IMR-90 (cell line): ENCODE measurements around the gene ANKRD30A. TPM values are rescaled to one million over a fixed set of nuclear protein-coding genes. Genes with fewer than 3 reads are reported as not detected.

Experiments
- ATAC-seq: fragments of 200-7000 bp; cut with Tn5 transposase; 2 replicates; pipeline ENCODE4 v1.9.1; 2020; ENCODE audit warnings: low read depth, mild to moderate bottlenecking, moderate library complexity
- BruUV-seq: library from RNA; stranded (reverse); fragments of 400-500 nt; replicated peaks from 2 replicates; lab custom pipeline; 2021; lab: Mats Ljungman, UMichigan
- CTCF ChIA-PET: fragments of 300-600 bp; formaldehyde crosslinking; extraction: SDS; loops from one replicate; lab custom pipeline; 2021; ENCODE audit warnings: antibody characterized with exemption; lab: Yijun Ruan, JAX
- POLR2A ChIA-PET: fragments of 300-600 bp; sonication (Branson Sonifier 250); formaldehyde crosslinking; loops from one replicate; lab custom pipeline; 2022; ENCODE audit warnings: antibody characterized with exemption; ENCODE audit not compliant: unreplicated experiment; lab: Charles Lee
- DNase-seq: peaks from one replicate; pipeline ENCODE4 v3.0.0; 2013
- H2AFZ ChIP-seq: replicated peaks from 2 replicates; pipeline ENCODE3; 2013; ENCODE audit warnings: low read length, mild to moderate bottlenecking; ENCODE audit not compliant: poor library complexity
- H2AK5ac ChIP-seq: 2 replicates; pipeline ENCODE4 v1.6.1; 2013; ENCODE audit warnings: low read depth, low read length, inconsistent platforms
- H2AK9ac ChIP-seq: replicated peaks from 2 replicates; pipeline ENCODE3; 2013; ENCODE audit warnings: mild to moderate bottlenecking, low read depth, low read length, moderate library complexity; ENCODE audit not compliant: poor library complexity
- H2BK120ac ChIP-seq: 2 replicates; pipeline ENCODE4 v1.6.1; 2013; ENCODE audit warnings: low read depth, low read length, inconsistent platforms
- H2BK15ac ChIP-seq: 3 replicates; pipeline ENCODE4 v1.6.1; 2013; ENCODE audit warnings: low read depth, low read length, inconsistent platforms
- H2BK20ac ChIP-seq: 2 replicates; pipeline ENCODE4 v1.6.1; 2013; ENCODE audit warnings: low read depth, mild to moderate bottlenecking, inconsistent platforms, low read length, moderate library complexity
- H2BK5ac ChIP-seq: 2 replicates; pipeline ENCODE4 v1.6.1; 2013; ENCODE audit warnings: mild to moderate bottlenecking, low read depth, low read length, inconsistent platforms; ENCODE audit not compliant: poor library complexity, severe bottlenecking
- H3K14ac ChIP-seq: replicated peaks from 2 replicates; pipeline ENCODE4 v1.6.1; 2013; ENCODE audit warnings: low read depth, low read length, inconsistent platforms
- H3K18ac ChIP-seq: 2 replicates; pipeline ENCODE4 v1.6.1; 2013; ENCODE audit warnings: low read depth, low read length, control low read depth
- H3K23ac ChIP-seq: 2 replicates; pipeline ENCODE4 v1.6.1; 2013; ENCODE audit warnings: low read depth, low read length, inconsistent platforms
- H3K27ac ChIP-seq: 2 replicates; pipeline ENCODE4 v1.5.1; 2013; ENCODE audit warnings: mild to moderate bottlenecking, control low read depth, low read length; ENCODE audit not compliant: insufficient read depth
- H3K27me3 ChIP-seq: 2 replicates; pipeline ENCODE4 v1.6.1; 2013; ENCODE audit warnings: low read length; ENCODE audit not compliant: control insufficient read depth, insufficient read depth
- H3K36me3 ChIP-seq: 2 replicates; pipeline ENCODE4 v1.6.1; 2013; ENCODE audit warnings: low read length, mixed read lengths; ENCODE audit not compliant: control insufficient read depth, insufficient read depth
- H3K4ac ChIP-seq: 2 replicates; pipeline ENCODE4 v1.6.1; 2013; ENCODE audit warnings: low read depth, low read length, inconsistent platforms
- H3K4me1 ChIP-seq: 2 replicates; pipeline ENCODE4 v1.6.1; 2013; ENCODE audit warnings: low read length, mixed read lengths; ENCODE audit not compliant: control insufficient read depth, insufficient read depth
- H3K4me2 ChIP-seq: 2 replicates; pipeline ENCODE4 v1.6.1; 2013; ENCODE audit warnings: low read depth, mild to moderate bottlenecking, control low read depth, low read length, moderate library complexity
- H3K4me3 ChIP-seq: 2 replicates; pipeline ENCODE4 v1.5.1; 2013; ENCODE audit warnings: low read depth, mild to moderate bottlenecking, control low read depth, low read length, moderate library complexity; ENCODE audit not compliant: insufficient read depth
- H3K56ac ChIP-seq: 2 replicates; pipeline ENCODE4 v1.6.1; 2013; ENCODE audit warnings: low read length, inconsistent platforms; ENCODE audit not compliant: insufficient read depth; ENCODE audit errors: extremely low read depth
- H3K79me1 ChIP-seq, 2 experiments: 2 replicates each; pipeline ENCODE4 v1.6.1; 2013; ENCODE audit warnings: low read length in 2 of 2, inconsistent platforms in 1 of 2, low read depth in 1 of 2
- H3K9ac ChIP-seq: 2 replicates; pipeline ENCODE4 v1.6.1; 2013; ENCODE audit warnings: low read depth, low read length, control low read depth
- H3K9me1 ChIP-seq: 2 replicates; pipeline ENCODE4 v1.6.1; 2013; ENCODE audit warnings: low read length, inconsistent platforms; ENCODE audit not compliant: insufficient read depth
- H3K9me3 ChIP-seq: 2 replicates; pipeline ENCODE4 v1.6.1; 2013; ENCODE audit warnings: low read length; ENCODE audit not compliant: control insufficient read depth, insufficient read depth
- H4K20me1 ChIP-seq: 2 replicates; pipeline ENCODE4 v1.6.1; 2013; ENCODE audit warnings: low read length, inconsistent platforms; ENCODE audit not compliant: insufficient read depth
- H4K5ac ChIP-seq: 2 replicates; pipeline ENCODE4 v1.6.1; 2013; ENCODE audit warnings: mild to moderate bottlenecking, low read depth, low read length, control low read depth
- H4K8ac ChIP-seq, 2 experiments: 2 replicates each; pipeline ENCODE4 v1.6.1; 2013; ENCODE audit warnings: low read depth in 2 of 2, low read length in 2 of 2, control low read depth in 1 of 2, inconsistent platforms in 1 of 2
- H4K91ac ChIP-seq: 2 replicates; pipeline ENCODE4 v1.6.1; 2013; ENCODE audit warnings: low read depth, low read length, inconsistent platforms; ENCODE audit not compliant: insufficient read depth
- CEBPB ChIP-seq: IDR thresholded peaks from 2 replicates; pipeline ENCODE4 v1.6.1; 2012; ENCODE audit warnings: low read depth, low read length, improper control_type of control experiment
- CTCF ChIP-seq: conservative IDR thresholded peaks from 2 replicates; pipeline ENCODE4 v1.5.1; 2012; ENCODE audit warnings: mild to moderate bottlenecking, low read depth, low read length, improper control_type of control experiment
- NFE2L2 ChIP-seq: fragments of 150-350 bp; IDR thresholded peaks from 2 replicates; pipeline ENCODE4 v1.6.1; 2016; ENCODE audit warnings: low read depth, mild to moderate bottlenecking, low read length
- RFX5 ChIP-seq: IDR thresholded peaks from 2 replicates; pipeline ENCODE4 v1.8.0; 2012; ENCODE audit warnings: low read depth, mild to moderate bottlenecking, low read length, moderate library complexity
- WGBS, 2 experiments: methylation state at CpG; one replicate each; pipeline versions ENCODE4 v1.1.5 to v1.1.7; 2013; ENCODE audit warnings: missing lambda C conversion rate in 2 of 2; ENCODE audit not compliant: insufficient read length in 1 of 2; ENCODE audit errors: extremely low coverage in 2 of 2; 5-methylcytosine and 5-hydroxymethylcytosine counted together
- dilution Hi-C: fragments of 300-500 bp; cut with HindIII; formaldehyde crosslinking; loops from one replicate; pipeline ENCODE4 v1.14.3; 2018; ENCODE audit warnings: low sequenced_read_pairs; ENCODE audit not compliant: unreplicated experiment
- in situ Hi-C: fragments of 300-500 bp; cut with MboI; formaldehyde crosslinking; loops from 3 replicates; pipeline ENCODE4 v1.14.3; 2019; ENCODE audit warnings: low sequenced_read_pairs, inconsistent platforms, mixed read lengths
- intact Hi-C: fragments of 100-400 bp; cut with micrococcal nuclease; formaldehyde crosslinking; loops from 2 replicates; pipeline ENCODE4 v1.10.0; 2022
- polyA plus RNA-seq, 3 experiments: library from polyadenylated mRNA; depleted of rRNA; stranded (reverse); fragments of >200 nt; gene quantifications; 2 replicates each; pipeline ENCODE4 v1.2.3, GENCODE V29; 2012; ENCODE audit warnings: low replicate concordance in 1 of 3
- total RNA-seq: library from RNA; depleted of rRNA; stranded (reverse); fragments of >200 nt; gene quantifications from 2 replicates; pipeline ENCODE4 v1.2.3, GENCODE V29; 2012

Gene ANKRD30A
- total and polyA plus RNA-seq, 2 of the 4 experiments (the other 2 are of a cell fraction) = not detected

DNA sequence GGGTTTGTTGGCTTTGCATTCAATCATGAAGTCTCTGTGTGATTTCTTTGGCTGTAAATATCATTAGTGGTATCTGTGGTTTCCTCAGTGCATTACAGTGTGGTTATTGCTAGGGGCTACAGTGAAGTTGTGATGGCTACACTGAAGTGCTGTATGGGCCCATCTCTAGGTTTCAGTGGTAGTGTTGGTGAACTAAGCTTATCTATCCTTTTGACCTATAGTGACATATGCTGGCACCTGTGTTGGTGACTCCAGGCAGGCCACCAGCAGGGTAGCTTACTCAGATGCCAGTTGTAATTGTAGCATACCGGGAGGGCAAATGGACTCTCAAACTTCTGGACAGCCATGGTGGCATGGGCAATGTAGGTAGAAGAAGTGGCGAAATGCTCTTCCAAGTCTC is 219.0 kb downstream of the ANKRD30A start:
- H3K9ac ChIP-seq = no peak overlapping the region
- H3K27me3 ChIP-seq = no peaks in the 10 kb centered on the region
- in situ Hi-C loops = no loop called here
- H3K4me2 ChIP-seq = no peak overlapping the region
- H3K14ac ChIP-seq = no peak overlapping the region
- no peak overlapping the region for H4K91ac ChIP-seq
- no peak overlapping the region for H2AK9ac ChIP-seq
- no peak overlapping the region for H4K5ac ChIP-seq
- BruUV-seq = no TSS peak
- no peak overlapping the region for H2AFZ ChIP-seq
- H3K4me3 ChIP-seq = no peak overlapping the region
- H2BK5ac ChIP-seq = no peak overlapping the region
- H3K27ac ChIP-seq = no peak overlapping the region
- no peak for DNase-seq
- H3K9me3 ChIP-seq = peaks cover 13% of the 10 kb centered on the region; the same call in 1 of the 2 replicates
- no peak overlapping the region for H3K23ac ChIP-seq
- no peak for ATAC-seq
- H3K36me3 ChIP-seq = no peaks in the 10 kb centered on the region
- ChIA-PET CTCF (no interaction called here), POLR2A (no interaction called here)
- H2BK120ac ChIP-seq = no peak overlapping the region
- H3K9me1 ChIP-seq = no peaks in the 10 kb centered on the region
- H3K4me1 ChIP-seq = no peaks in the 10 kb centered on the region
- H2BK15ac ChIP-seq = no peak overlapping the region
- WGBS, 2 experiments = no CpG with 5 or more reads among the region's 2 CpGs
- H3K4ac ChIP-seq = no peak overlapping the region
- H3K56ac ChIP-seq = no peak overlapping the region
- no peak overlapping the region for H2AK5ac ChIP-seq
- H4K8ac ChIP-seq = no peak overlapping the region
- no peak overlapping the region for H2BK20ac ChIP-seq
- no peaks in the 10 kb centered on the region for H4K20me1 ChIP-seq
- dilution Hi-C loops = no loop called here
- intact Hi-C loops = no loop called here
- H3K18ac ChIP-seq = no peak overlapping the region
- no peaks in the 10 kb centered on the region for H3K79me1 ChIP-seq
- TF ChIP-seq NFE2L2 (no peak), RFX5 (no peak), CTCF (no peak), CEBPB (no peak)
